ENCODE data around the gene IL11RA.

Gene IL11RA

GRCh38 chr9:34655394-34655793 is 3.4 kb downstream of the IL11RA start:
- no peak for DNase-seq

GRCh38 chr9:34656992-34657391 is 5.0 kb downstream of the IL11RA start:
- DNase-seq = no peak

GRCh38 chr9:34658461-34658860 is 6.5 kb downstream of the IL11RA start:
- no peak for DNase-seq

GRCh38 chr9:34659592-34660253 is 7.7 kb downstream of the IL11RA start:
- DNase-seq = no peak

DNA sequence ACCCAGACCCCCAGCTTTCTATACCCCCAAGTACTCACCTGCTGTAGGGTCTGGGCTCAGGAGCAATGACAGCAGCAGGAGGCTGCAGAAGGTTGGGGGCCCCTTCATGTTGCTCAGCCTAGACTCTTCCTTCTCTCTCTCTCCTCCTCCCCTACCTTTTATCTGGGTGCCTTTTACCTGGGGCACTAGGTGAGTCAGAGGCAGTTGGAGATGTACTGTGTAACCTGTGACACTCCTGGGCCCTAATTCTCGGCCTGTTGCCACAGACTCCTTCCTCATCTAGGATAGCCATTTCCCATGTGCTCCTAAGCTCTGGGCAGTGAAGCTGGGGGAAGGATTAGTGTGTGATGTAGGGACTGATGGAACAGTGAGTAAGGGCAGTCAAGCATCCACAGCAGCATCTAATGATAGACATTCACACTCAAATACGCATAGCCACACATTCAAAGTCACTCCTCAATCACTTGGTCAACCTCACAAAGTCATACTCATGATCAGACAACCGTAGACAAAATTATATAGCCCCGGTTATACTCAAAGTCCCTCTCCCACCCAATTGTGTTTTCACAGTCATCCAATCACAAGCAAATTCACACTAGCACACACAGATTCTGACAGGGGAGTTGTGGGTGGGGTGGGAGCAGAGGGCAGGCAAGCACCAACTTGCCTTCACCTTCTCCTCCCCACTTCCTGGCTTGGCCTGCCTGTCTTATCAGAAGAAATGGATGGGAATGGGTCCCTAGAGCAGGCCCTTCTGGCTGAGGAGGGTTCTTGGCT is 10.7 kb downstream of the IL11RA start, which contains the start of gene CCL27:
Gene CCL27 (minus strand): TSS at position 132 of the 777 bp plus-strand sequence. CDS start 24 bp downstream, at position 108.
- DNase-seq = no peak

DNA sequence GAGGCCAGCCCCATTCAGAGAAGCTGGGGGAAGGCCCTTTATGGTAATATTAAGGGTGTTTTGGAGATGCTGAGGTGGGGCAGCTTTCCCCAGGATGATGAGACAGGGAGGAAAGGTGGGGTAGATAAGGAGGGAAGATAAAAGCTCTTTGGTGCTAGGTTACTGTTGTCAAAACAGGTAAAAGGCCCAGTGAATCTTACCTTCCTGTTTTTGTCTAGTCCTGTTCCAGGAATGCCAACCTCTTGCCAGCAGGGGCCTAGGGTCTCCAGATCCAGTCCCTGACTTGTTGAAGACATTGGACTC is 11.3 kb downstream of the IL11RA start:
- no peak for DNase-seq

GRCh38 chr9:34664281-34665066 is 12.5 kb downstream of the IL11RA start:
- DNase-seq = peak; percentile 78 to 87 (median 86)

DNA sequence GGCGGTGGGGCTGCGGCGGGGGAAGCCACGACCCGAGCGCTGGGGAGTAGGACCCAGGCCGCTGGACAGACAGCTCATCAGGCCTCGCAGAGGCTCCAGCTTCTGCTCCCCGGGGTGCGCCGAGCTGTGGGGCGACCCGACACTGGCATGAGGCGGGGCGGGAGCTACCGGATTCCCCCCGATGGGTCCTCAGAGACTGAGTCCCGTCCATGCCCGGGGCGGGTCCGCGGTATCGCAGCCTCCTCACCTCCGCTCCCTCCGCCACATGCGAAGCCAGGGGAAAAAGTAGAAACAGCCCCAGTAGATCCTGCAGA is 13.0 kb downstream of the IL11RA start:
- no peak for DNase-seq

DNA sequence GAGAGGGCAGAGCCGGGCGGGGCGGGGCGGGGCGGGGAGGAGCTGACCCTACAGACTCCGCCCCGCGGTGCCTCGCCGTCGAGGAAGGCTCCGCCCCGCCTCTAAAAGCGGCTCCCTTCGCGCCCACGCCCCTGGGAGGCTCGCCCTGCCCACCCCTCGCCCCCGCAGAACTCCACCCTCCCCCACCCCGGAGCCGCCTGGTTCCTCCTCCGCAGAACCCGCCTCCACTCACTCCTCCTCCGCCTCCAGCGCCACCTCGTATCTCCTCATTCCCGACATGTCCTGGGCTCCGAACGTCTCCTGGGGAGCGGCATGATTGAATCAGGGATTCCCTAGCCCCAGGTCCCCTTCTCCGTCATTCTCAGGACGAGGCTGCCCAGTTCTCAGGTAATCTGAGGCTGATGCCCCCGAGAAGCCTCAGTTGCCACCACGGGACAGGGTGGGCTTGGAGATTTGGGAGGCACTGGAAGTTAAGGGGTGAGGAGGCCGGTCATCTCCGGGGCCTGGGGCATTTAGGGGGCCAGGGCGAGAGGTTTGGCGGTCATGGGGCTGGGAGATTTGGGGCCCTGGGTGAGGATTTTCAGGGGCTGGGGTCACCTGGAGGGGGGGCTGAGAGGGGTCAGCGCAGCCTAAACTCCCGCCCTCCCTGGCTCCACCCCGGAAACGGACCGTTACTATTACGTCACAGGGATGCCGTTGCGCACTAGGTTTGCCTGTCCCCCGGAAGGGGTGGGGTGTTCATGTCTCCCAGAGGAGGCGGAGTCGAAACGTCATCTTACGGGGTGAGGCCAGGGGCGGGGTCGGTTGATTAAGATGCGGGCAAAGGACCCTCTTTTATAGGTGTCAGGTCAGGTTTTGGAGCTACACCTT is 13.6 kb downstream of the IL11RA start:
- peak; percentile 94 to 97 (median 96) for DNase-seq

GRCh38 chr9:34669809-34670562 is 18.0 kb downstream of the IL11RA start:
- no peak for DNase-seq

GRCh38 chr9:34671307-34671706 is 19.3 kb downstream of the IL11RA start:
- no peak for DNase-seq

GRCh38 chr9:34674440-34674839 is 22.5 kb downstream of the IL11RA start:
- no peak for DNase-seq

DNA sequence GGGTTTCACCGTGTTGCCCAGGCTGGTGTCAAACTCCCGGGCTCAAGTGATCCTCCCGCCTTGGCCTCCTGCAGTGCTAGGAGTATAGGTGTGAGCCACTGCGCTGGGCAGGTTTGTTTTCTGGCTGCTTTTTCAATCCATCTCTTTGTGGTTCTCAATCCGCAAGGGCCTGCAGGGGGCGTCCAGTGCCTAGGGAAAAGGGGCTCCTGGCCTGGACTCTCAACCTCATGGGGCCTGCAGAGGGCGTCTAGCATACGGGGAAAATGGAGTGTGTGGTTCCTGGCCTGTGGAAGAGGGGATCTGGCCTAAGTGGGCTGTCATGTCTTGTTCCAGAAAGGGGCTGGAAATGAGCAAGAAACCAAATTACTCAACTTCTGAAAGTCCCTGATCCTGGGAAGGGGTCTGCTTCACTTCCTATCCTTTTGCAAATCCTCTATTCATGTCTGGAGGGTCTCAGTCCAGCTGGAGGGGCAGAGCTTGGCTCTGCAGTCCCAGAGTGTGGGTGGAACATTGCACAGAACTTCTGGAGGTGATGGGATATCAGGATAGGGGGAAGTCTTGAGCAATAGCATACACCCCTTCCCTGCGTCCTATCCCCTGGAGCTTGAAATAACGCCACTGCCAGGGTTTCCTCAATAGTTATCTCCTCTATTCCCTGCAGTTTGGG is 23.2 kb downstream of the IL11RA start:
- peak; percentile 89 to 95 (median 93) for DNase-seq

DNA sequence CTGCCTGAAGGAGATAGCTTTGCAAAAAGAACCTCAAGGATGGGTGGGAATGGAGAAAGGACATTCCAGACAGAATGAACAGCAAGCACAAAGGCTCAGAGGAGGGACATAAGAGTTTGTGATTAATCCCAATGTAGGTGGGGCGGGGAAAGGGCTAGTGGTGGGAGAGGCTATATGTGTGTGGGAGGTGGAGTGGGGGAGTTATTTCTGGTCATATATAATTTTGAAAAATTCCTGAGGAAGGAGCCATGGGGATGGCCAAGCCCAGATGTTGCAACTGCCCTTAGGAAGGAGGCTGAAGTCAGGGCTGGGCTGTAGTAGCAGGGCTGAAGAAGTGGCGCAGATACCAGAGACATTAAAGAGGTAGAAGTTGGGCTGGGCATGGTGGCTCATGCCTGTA is 23.9 kb downstream of the IL11RA start:
- peak; percentile 50 to 67 (median 59) for DNase-seq

DNA sequence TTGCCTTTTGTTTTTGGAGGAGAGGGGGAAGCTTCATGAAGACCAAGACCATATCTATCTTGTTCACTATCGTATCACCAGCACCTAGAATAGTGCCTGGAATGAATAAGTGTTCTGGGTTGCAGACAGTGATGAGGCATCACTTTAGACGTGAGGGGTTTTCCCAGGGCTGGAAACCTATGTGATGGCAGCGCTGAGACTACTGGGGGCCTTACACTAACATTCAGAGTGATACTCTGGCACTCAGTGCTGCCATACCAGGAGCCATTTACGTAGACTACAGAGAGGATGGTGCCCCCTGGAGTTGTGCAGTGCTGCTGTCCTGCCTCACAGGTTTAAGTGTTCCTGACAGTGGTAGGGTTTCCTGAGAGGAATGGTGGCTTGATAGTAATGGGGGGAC is 32.2 kb downstream of the IL11RA start:
- DNase-seq = no peak

DNA sequence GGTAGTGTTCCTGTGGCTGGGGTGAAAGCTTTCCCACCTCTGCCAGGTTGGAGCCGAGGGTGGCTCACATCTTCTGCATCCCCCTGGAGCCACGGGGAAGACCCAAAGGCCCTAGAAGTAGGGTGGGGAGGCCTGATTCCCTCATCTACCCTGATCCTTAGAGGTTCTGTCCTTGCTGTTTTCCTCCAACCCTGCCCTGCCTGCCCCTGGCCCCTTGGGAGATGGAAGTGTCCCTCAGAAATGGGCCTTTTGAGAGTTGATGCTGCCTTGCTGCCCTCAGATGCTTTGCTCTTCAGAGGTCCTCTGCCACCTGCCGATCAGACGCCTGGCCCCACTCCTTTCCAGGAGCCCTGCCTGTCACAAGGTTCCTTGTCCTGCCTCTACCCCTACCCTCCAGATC is 32.8 kb downstream of the IL11RA start:
- DNase-seq = no peak

- DNase-seq = no peak
Observed at GRCh38 chr9:34685591-34685990, 33.6 kb downstream of the IL11RA start.

DNA sequence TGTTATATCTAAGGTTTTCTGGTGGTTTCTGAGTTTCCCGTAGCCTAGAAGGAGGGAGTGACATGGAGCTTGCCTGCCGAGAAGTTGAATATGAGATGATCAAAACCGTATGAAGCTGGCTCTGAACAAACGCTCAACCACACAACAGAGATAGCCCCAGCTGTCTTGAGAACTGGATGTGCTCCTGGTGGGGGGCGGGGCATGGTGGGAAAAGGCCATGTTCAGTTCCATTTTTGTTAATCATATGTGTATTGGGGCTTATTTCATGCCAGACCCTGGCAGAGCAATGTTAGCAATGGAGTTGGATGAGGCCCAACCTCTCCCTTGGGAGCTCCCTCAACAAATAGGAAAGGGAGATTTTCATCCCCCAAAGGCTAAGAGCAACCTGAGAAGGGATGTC is 34.2 kb downstream of the IL11RA start:
- no peak for DNase-seq

GRCh38 chr9:34686732-34687131 is 34.7 kb downstream of the IL11RA start:
- DNase-seq = peak; percentile 40 to 67 (median 65)

DNA sequence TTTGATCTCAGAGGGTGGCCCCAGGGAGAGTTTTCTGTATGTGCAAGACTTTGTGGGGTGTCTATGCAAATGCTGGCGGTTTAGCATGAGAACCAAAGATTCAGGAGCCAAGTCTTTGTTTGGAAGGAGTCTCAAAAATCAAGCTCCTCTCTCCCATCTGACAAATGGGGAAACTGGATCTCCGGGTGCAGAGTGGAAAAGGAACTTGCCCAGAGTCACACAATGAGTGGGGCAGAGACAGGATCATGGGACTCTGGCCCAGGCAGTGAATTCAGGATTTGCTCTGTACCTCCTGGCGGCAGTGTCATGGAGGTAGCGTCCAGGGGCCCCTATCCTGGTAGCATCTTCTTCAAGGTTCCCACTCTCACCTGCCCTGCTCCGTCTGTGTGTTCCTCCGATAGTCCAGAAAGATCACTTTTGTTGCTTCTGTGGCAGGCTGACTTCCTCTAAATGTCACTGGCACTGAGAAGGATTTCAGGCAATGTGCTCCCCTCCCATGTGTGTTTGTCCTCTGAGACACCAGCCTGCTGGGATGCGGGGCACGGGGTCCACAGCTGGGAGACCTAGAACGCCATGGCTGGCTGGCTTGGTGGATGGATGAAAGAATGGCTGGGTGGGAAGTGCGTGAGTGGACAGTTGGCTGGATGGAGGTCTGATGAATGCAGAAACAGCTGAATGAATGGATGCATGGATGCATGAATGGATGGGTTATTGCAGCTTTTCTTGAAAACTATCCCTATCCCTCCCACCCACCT is 35.5 kb downstream of the IL11RA start:
- peak; percentile 46 to 62 (median 48) for DNase-seq
